ENCODE measurements around the gene IL36G.

Gene IL36G

DNA sequence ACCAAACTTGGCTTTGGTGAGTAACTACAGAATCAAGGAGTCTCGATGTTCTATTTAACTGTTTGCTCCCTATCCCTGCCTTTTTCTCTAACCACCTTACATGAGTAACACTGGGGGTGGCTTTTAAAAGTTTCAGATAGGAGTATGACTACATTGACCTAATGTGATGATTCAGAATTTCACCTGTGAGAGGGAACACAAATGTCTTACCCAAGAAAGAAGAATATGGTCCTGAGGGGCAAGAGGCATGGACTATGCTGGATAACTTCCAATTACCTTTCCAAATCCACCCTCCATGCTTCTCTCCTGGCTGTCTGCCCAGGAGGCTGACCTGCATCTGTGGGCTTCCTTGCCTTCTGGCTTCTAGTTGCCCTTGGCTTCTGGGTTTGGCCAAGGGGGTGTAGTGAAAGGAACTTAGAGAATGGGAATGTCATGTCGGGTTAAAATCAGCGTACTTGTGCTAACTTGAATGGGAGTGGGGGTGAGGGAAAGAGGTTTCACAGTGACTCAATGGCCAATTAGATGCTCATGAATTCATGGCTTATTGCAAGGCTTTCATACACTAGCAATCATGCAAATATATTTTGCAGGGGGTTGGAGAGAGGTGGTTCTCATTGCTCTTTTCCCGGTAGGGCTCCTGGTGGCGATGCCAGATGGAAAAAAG is 5.3 kb upstream of the IL36G start:
- DNase-seq (ENCODE audit: low read depth) = no peak

GRCh38 chr2:112973156-112973555 is 4.7 kb upstream of the IL36G start:
- DNase-seq (ENCODE audit: low read depth) = no peak

DNA sequence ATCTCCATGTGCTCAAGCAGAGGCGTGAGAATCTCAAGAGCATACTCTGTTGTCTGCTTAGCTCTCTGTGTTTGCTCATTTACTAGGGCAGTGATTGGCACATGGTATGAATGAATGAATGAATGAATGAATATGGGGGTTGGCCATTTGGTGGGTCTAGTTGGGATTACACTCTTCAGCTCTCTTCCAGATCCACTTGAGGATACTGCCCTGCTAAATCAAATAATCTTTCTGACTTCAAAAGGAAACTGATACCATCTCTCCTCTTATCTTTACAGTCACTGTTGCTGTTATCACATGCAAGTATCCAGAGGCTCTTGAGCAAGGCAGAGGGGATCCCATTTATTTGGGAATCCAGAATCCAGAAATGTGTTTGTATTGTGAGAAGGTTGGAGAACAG is 1.9 kb downstream of the IL36G start:
- DNase-seq (ENCODE audit: low read depth) = no peak

DNA sequence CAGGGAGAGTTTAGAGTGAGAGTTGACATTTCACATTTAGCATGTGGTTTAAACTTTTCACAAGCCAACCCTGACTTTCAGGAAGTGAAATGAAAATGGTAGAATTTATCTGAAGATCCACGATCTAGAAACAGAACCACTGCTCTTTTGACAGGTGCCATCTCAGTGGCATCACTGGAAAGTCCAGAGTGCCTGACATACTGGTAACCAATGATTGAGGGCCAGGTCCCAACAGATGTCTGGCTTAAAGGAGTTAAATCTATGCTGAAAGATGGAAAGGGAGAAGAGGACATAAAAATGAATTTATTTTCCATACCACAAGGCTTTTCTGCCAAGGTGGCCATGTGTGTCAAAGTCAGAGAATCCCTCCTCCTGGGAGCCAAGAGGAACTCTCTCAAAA is 2.7 kb downstream of the IL36G start:
- no peak for DNase-seq (ENCODE audit: low read depth)

DNA sequence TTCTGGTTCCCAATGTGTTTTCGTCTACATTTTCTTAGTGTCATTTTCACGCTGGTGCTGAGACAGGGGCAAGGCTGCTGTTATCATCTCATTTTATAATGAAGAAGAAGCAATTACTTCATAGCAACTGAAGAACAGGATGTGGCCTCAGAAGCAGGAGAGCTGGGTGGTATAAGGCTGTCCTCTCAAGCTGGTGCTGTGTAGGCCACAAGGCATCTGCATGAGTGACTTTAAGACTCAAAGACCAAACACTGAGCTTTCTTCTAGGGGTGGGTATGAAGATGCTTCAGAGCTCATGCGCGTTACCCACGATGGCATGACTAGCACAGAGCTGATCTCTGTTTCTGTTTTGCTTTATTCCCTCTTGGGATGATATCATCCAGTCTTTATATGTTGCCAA is 7.3 kb downstream of the IL36G start:
- no peak for DNase-seq (ENCODE audit: low read depth)

DNA sequence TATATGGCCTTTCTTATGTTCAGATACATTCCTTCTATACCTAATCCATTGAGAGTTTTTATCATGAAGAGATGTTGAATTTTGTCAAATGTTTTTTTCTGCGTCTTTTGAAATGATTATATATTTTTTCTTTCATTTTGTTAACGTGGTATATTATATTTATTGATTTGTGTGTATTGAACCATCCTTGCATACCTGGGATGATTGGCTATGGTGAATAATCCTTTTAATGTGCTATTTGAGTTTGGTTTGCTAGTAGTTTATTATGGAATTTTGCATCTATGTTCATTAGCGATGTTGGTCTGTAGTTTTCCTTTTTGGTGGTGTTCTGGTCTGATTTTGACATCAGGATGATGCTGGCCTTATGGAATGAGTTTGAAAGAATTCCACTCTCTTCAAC is 11.8 kb downstream of the IL36G start:
- no peak for DNase-seq (ENCODE audit: low read depth)

DNA sequence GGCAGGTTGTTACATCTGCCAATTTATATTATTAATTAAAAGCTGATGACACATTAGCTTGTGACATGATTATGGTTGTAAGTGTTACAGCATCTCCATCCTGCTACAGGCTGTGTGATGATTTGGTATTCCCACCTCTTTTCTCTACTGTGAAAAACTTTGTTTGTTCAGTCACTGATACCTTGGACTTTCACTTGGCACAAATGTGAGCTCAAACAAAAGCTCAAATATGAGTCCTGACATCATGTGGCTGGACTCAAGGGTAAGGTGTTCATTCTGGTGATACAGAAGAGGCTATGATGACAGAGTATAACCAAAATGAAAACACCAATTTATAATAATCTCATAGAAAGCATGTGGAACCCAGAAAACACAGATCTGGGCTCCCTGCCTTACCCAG is 16.0 kb downstream of the IL36G start:
- DNase-seq (ENCODE audit: low read depth) = no peak

DNA sequence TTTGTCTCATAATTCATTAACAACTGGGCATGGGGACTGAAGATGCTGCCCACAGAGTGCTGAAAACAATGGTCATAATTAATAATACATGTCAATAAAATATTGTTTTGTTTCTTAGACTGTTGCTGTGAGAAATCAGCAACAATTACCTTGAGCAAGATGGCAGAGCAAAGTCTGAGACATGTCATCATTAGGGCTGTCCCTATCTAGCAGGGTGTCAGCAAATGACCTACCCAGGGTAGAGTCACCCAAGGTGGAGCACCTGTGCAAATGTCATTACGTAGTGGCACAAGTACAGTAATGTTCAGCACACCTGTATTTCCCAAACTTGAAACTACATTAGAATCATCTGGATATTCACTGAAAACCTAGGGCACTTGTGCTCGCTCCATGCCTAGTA is 16.8 kb downstream of the IL36G start:
- no peak for DNase-seq (ENCODE audit: low read depth)

DNA sequence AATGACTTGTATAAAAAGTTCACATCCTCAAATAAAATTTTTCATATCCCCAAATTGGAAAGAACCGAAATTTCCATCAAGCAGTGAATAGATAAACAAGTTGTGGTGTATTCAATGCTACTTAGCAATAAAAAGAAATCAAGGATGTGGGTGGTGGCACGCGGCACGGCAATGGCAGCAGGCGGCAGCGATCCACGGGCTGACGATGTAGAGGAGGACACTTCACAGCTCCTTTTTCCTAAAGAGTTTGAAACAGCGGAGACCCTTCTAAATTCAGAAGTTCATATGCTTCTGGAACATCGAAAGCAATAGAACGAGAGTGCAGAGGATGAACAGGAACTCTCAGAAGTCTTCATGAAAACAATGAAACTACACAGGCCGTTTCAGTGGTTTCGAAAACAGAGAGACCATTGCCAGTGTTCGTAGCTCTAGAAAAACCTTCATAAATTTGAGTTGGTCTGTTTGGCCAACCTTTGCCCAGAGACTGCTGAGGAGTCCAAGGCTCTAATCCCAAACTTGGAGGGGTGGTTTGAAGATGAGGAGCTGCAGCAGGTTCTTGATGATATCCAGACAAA is 17.6 kb downstream of the IL36G start:
- no peak for DNase-seq (ENCODE audit: low read depth)

DNA sequence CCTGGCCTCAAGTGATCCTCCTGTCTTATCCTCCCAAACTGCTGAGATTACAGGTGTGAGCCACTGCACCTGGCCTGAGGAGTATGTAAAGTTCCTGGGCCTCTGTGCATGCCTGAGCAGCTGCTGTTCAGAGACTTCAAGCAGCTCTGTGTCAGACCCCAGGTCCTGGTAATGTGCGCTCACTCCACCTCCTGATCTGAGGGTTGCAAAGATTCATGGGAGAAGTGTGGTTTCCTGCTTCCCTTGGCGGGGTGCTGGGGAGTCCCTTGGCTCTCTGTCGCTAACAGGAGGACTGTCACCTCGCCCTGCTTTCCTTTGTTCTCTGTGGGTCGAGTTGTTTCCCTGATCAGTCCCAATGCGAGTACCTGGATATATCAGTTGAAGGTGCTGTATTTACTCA is 18.8 kb downstream of the IL36G start:
- DNase-seq (ENCODE audit: low read depth) = peak; percentile 41

GRCh38 chr2:112997151-112997550 is 19.3 kb downstream of the IL36G start:
- DNase-seq (ENCODE audit: low read depth) = no peak

GRCh38 chr2:113000436-113000835 is 22.6 kb downstream of the IL36G start:
- DNase-seq (ENCODE audit: low read depth) = no peak

GRCh38 chr2:113002677-113003076 is 24.9 kb downstream of the IL36G start:
- DNase-seq (ENCODE audit: low read depth) = no peak

- DNase-seq (ENCODE audit: low read depth) = no peak
Measured at GRCh38 chr2:113005030-113005509, 27.3 kb downstream of the IL36G start, which contains the start of gene IL36A. Gene IL36A (plus strand): TSS chr2:113005459. CDS start chr2:113005872, 413 bp downstream.

DNA sequence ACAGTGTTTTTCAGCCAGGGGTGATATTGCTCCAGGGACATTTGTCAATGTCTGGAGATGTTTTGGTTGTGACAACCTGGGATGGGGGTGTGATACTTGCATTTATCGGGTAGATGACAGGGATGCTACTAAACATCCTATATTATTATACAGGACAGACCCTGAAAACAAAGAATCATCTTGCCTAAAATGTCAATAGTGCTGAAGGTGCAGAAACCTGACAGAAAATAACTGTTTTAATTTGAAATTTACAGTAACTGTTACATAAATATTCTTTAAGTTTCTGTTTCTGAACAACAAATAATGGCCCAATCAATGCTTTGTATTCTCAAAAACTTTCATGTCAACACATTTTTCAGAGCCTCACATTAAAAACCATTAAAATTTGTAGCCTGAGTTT is 29.4 kb downstream of the IL36G start:
- DNase-seq (ENCODE audit: low read depth) = no peak

DNA sequence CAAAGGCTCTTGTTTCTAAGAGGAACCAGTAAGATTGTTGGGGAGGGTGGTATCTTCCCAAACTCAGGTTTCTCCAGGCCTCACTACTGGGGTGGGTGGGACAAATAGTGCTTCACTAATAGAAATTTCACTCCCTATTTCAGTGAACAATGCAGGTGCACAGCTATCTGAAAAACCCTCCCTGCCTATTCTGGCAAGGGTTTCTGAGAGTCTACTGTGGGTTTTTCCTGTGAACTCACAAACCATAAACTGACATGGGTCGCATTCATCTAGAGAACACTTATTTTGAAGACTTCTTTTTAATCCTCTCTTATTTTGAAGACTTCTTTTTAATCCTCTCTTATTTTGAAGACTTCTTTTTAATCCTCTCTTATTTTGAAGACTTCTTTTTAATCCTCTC is 31.8 kb downstream of the IL36G start:
- no peak for DNase-seq (ENCODE audit: low read depth)

GRCh38 chr2:113010088-113010487 is 32.3 kb downstream of the IL36G start:
- DNase-seq (ENCODE audit: low read depth) = no peak

DNA sequence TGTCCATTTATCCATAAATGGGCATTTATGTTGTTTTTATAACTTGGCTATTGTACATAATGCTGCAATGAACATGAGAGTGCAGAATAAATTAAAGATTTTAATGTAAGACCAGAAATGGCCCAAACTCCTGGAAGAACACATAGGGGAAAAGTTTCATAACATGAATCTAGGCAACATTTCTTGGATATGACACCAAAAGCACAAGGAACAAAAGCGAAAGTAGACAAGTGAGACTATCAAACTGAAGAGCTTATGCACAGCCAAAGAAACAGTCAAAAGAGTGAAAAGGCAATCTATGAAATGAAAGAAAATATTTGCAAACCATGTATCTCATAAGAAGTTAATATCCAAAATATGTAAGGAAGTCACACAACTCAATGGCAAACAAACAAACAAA is 33.3 kb downstream of the IL36G start:
- no peak for DNase-seq (ENCODE audit: low read depth)

DNA sequence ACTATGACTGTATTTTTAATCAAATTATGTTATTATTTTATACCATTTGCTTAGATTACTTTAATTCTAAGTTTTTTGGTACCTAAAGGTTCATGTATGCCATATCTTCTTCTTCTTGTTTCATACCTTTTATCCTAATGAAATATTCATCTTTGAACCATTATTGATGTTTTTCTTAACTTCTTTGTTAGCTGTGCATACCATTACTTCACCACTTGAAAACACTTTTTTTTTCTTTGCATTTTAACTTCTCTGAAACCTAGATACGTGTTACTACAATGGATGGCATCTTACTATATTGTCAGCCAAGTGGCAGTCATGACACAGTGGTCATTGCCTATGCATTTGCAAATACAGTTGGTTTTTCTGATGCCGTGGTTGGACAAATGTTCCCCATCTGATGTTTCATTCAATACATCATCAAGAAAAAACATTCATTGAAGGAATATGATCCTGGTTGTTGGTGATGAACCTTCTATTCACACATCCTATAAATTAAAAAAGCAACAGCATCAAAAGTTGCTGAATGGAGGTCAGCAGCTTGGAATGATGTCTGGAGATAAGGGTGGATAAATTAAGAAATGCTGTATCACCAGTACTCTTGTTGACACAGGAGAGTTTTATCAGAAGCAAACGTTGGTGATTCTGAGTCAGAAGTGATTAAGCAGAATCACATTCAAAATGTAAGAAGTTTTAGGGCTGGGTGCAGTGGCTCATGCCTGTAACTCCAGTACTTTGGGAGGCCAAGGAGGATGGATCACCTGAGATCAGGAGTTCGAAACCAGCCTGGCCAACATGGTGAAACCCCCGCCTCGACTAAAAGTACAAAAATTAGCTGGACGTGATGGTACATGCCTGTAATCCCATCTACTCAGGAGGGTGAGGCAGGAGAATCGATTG is 34.9 kb downstream of the IL36G start:
- no peak for DNase-seq (ENCODE audit: low read depth)

- no peak for DNase-seq (ENCODE audit: low read depth)
Measured at GRCh38 chr2:113013336-113013661, 35.5 kb downstream of the IL36G start.

DNA sequence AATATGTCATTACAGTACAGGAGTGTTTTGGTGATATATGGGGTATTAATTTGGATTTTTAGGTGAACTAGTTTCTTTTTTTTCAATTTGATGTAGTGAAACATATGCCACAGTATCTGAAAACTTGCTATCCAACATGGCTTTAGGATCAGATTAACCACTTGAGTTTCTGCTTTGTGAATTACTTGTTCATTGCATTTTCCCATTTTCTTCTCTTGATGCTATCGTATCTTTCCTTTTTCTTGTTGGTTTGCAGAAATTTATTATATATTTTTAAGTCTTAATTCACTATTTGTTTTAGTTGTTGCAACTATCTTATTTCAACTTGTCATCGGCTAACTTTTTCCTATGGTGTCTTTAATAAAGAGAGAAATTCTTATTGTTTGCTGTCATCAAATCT is 36.3 kb downstream of the IL36G start:
- DNase-seq (ENCODE audit: low read depth) = no peak

DNA sequence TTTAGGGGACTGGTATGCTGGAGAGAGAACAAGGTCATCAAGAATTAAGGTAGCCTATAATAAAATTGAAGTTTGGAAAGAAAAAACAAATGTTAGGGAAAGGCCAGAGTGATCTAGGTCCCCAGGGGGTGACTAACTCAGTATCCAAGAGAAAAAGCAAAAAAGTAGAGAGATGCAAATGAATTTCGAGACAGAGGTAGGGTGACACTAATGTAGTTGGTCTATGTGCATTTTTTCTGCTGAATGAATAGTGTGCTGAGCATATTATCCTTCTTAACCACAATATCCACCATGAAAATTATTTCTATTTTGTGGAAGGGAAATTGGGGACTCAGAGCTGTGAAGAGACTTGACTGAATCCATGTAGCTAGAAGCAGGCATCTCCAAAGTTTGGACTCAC is 37.2 kb downstream of the IL36G start:
- no peak for DNase-seq (ENCODE audit: low read depth)

DNA sequence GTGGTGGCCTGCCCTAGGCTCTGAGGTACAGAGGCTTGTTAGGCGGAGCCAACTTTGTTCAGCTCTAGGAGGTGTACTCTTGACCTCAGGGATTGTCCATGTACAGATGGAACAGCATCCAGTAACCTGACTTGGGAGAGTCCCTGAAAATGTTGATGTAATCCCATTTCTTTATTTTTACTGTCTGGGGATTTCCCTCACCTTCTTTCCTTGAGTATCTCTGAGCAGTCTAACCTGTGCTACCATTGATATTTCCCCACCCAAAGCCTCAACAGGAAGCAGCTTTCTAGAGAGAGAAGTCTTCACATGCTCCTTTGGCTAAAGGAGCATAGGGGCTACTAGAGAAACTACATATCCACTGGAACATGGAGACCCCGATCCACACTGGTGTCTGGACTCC is 37.8 kb downstream of the IL36G start:
- DNase-seq (ENCODE audit: low read depth) = no peak

Data from activated T-cell treated with anti-CD3 and anti-CD28 coated beads for 24 hours (primary cell).